M059J (cell line): ENCODE results near the gene GPR85. TPM values are rescaled to one million over a fixed set of nuclear protein-coding genes. Genes with fewer than 3 reads are reported as not detected.
"Not testable (repeated sequence)": the region's sequence is repeated elsewhere in the genome, so short reads cannot be mapped to it uniquely, and the experiment has no call there.

Source experiments
- DNase-seq: peaks from one replicate; pipeline ENCODE4 v3.0.0-alpha.2; 2012; ENCODE audit warnings: low read depth
- total RNA-seq: library from RNA; depleted of rRNA; stranded (reverse); fragments of >200 nt; shearing (Covaris generic); gene quantifications from 2 replicates; pipeline ENCODE4 v1.2.3, GENCODE V29; 2014; rRNA removed

Gene GPR85, protein sequence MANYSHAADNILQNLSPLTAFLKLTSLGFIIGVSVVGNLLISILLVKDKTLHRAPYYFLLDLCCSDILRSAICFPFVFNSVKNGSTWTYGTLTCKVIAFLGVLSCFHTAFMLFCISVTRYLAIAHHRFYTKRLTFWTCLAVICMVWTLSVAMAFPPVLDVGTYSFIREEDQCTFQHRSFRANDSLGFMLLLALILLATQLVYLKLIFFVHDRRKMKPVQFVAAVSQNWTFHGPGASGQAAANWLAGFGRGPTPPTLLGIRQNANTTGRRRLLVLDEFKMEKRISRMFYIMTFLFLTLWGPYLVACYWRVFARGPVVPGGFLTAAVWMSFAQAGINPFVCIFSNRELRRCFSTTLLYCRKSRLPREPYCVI
- total RNA-seq: 0.15 and 0.59 TPM in 2 replicates

GRCh38 chr7:113086431-113086888 lies at the start of gene GPR85:
TSS of gene GPR85 (minus strand) at chr7:113086827. CDS start at chr7:113084721, 2,106 bp downstream.
- DNase-seq: peak; percentile 51

DNA sequence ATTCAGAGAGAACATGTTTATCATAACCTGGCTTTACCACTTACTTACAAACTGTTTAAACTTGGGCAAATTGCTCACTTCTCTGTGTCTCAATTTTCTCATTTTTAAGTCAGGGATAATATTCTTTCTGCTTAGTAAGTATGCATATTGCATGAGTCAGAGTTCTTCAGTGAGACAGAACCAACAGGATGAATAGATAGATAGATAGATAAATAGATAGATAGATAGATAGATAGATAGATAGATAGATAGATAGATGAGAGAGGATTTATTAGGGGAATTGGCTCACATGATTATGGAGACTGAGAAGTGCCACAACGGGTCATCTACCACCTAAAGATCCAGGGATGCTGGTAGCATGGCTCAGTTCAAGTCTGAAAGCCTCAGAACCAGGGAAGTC lies 47.4 kb upstream of the GPR85 start:
- DNase-seq: no peak

DNA sequence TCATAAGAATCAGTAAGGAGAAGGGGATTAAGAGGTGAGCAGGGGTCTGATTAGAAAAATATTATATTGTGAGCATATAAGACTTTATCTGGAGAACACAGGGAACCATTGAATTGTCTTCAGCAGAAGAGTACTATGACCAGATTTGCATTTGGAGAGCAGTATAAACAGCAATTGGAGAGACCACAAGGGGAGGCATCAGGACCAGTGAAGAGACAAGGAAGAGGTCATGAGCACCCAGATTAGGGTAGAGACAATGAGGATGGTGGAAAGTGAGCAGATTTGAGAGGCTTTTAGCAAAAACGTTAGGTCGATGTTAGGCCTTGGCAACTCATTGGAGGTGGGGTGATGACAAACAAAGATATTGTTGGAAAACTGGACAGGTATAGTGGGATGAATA lies 44.7 kb upstream of the GPR85 start:
- DNase-seq: no peak

- DNase-seq: peak; percentile 75
Observed at GRCh38 chr7:113128031-113128430, 41.4 kb upstream of the GPR85 start.

- no peak for DNase-seq
Observed at GRCh38 chr7:113125728-113126127, 39.1 kb upstream of the GPR85 start.

- DNase-seq: no peak
Observed at GRCh38 chr7:113122744-113123143, 36.1 kb upstream of the GPR85 start.

GRCh38 chr7:113120647-113121046 lies 34.0 kb upstream of the GPR85 start:
- DNase-seq: peak; percentile 54

DNA sequence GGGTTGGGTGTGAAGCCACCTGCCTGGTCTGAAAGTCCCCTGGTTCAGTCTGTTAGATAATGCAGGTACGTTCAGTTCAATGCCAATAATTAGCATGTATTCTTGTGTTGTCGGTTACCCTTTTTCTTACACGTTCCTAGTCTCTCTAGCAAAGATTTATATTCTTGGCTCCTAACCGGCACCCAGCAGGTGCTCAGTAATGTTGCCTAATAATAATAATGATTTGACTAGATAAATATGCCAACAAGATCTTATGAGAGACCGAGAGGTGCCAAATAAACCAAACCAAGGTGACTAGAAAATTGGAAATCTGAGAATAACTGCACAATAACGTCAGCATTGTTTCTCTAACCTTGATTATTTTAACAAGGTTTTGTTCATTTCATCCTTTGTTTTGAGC lies 32.8 kb upstream of the GPR85 start:
- no peak for DNase-seq

- peak; percentile 91 for DNase-seq
Observed at GRCh38 chr7:113118074-113118959, 31.7 kb upstream of the GPR85 start, which contains the start of gene SMIM30. TSS of gene SMIM30 (minus strand) at chr7:113118554. CDS start at chr7:113117578, 976 bp downstream.

- not testable (repeated sequence) for DNase-seq
Observed at GRCh38 chr7:113117374-113117774, 30.7 kb upstream of the GPR85 start.

DNA sequence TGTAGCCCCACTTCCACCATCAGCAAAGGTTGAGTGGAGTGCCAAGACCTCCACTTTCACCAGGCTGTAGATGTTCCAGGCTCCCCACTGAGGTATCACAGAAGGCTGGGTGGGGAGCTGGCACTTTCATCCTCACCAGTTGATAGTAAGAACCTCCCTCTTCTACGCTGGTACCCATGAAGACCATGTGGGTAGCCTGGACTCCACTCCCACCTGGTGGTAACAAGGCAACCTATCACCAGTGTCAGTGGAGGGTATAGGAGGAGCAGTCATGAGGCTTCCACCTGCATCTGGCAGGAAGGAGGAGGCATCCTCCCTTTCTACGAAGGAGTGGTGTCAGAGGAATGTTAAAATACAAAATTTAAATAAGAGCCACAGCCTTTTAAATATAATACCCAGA lies 27.3 kb upstream of the GPR85 start:
- peak; percentile 29 for DNase-seq

DNA sequence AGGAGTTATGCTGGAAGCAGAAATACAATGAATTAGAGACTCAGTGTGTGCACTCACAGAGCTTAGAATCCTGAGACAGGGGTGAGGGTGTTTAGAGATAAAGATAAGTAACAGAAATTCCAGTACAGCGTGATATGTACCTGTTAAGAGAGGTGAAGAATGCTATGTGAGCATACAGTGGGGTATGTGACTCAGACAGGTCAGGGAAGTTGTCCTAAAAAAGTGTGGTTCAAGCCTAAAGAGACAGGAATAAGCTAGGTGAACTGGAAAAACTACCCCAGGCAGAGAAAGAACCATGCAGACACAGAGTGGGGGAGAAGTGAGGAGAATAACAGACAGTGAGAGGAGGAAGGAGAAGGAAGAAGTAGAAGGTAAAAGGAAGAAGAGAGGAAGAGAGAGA lies 23.1 kb upstream of the GPR85 start:
- no peak for DNase-seq

GRCh38 chr7:113100121-113100603 lies 13.5 kb upstream of the GPR85 start:
- DNase-seq: peak; percentile 54

DNA sequence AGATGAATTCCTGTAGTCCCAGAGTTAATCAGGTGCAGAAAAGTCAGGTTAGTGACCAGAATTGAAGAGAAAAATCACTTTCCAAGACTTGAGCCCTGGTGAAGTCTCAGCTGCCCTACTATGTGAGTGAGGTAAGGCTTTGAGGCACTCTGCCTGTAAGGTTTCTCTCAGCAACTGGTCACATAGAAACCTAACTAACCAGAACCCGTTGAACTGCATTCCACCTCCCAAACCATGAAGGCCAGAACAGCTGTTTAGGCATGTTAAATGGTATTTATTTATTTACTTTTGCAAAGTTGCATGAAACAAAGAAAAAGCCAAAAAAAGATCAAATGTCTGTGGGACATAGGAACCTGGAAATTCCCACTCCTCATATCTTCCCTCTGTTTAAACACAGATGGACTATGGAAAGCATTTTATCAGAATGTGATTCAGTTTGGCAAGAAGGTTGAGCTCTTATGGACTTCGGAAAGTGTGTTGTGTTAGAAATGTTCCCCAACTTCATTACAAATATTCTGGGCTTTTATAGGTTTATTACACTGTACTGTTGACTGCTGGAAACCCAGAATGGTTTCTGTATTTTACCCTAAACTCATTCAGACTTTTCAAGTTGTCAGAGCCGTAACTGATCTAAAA lies 12.8 kb upstream of the GPR85 start:
- DNase-seq: no peak

GRCh38 chr7:113094517-113095249 lies 8.1 kb upstream of the GPR85 start:
- no peak for DNase-seq

- no peak for DNase-seq
Observed at GRCh38 chr7:113093561-113093960, 6.9 kb upstream of the GPR85 start.

- no peak for DNase-seq
Observed at GRCh38 chr7:113092762-113093161, 6.1 kb upstream of the GPR85 start.

DNA sequence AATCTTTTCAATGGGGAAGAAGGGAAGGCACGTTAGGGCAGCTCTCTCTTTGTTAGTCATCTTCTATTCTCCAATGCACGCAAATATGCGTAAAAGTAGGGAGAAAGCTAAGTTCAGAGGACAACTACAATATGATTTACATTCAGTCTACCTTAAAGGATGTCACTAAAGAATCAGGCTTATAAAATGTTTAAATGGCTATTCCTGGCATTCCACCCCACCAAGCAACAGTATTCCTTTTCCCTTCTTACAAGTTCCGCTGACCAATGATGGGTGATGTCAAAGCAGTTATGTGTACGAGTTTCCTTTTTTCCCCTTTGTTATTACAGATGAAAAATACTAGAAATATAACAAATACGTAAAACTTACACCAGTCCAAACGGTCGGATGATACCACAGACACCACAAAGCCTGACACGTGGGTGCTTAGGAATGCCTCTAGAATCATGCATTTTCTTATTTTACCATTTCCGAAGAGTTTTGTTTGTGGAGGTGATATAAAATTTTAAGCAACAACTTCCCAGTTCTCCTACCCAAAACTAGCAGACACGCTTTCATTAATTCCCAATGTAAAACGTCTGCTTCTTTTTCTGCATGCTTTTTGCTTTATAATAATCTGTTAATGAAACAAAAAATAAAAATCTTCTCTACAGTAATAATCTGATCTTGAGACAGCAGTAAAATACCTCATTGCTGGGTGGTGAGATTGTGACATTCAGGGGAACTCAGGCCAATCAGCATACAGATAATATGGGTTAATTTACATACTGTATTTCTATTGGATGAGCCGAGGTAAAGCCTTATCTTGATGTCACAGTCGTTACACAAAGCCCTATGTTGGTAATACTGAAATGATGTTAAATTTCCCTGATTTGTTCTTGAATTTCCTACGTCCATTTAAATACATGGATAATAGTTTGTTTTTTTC lies 708 bp upstream of the GPR85 start:
- peak; percentile 48 for DNase-seq

GRCh38 chr7:113085781-113086390 lies 741 bp downstream of the GPR85 start:
- DNase-seq: peak; percentile 26
